ENCODE measurements around the gene TEX48. TPM values are rescaled to one million over a fixed set of nuclear protein-coding genes. Genes with fewer than 3 reads are reported as not detected.
A peak's percentile ranks its signal among the peaks of the same experiment; 100 is the strongest.

TEX48 gene
- total and polyA plus RNA-seq, 7 donors = not detected

GRCh38 chr9:114666851-114667250, 15.1 kb downstream of the TEX48 start:
- Histone ChIP-seq H3K4me1 (no peaks in the 10 kb centered on the region), H3K27ac (no peak overlapping the region), H3K27me3 (ENCODE audit: insufficient read depth in 3 of 3, low read length in 2 of 3) (no peaks in the 10 kb centered on the region), H3K4me3 (no peak overlapping the region), H3K9me3 (no peaks in the 10 kb centered on the region), H3K36me3 (ENCODE audit: insufficient read depth in 1 of 2, low read depth in 1 of 2) (no peaks in the 10 kb centered on the region)
- no peak for TF ChIP-seq CTCF (IDR thresholded peaks at IDR 0.05)
- ATAC-seq (no peak), DNase-seq (no peak)
- intact Hi-C loops (cut with DNase I) = loop anchor here in 1 of 2 donors (10.0 kb wide), 1 partner anchor 238 kb away; no protein-coding TSS in a partner anchor
- 44 to 52% (median 49%) methylated on average over 4 of the region's 4 CpGs for WGBS, 3 donors

- no peak for TF ChIP-seq CTCF (IDR thresholded peaks at IDR 0.05)
- H3K27me3 ChIP-seq (ENCODE audit: insufficient read depth in 3 of 3, low read length in 2 of 3) = no peaks in the 10 kb centered on the region
- intact Hi-C loops (cut with DNase I) = loop anchor here in 1 of 2 donors (10.0 kb wide), 1 partner anchor 238 kb away; no protein-coding TSS in a partner anchor
- 76 to 89% (median 86%) methylated on average over 5 of the region's 5 CpGs for WGBS, 3 donors
- H3K4me3 ChIP-seq = no peak overlapping the region
- H3K4me1 ChIP-seq = no peaks in the 10 kb centered on the region
- H3K36me3 ChIP-seq (ENCODE audit: insufficient read depth in 1 of 2, low read depth in 1 of 2) = no peaks in the 10 kb centered on the region
- no peak for ATAC-seq
- H3K27ac ChIP-seq = no peak overlapping the region
- no peaks in the 10 kb centered on the region for H3K9me3 ChIP-seq
- no peak for DNase-seq
These were observed 15.6 kb downstream of the TEX48 start for GRCh38 chr9:114666401-114666800.

GRCh38 chr9:114664181-114664580, 17.8 kb downstream of the TEX48 start:
- Histone ChIP-seq H3K4me3 (no peak overlapping the region), H3K36me3 (ENCODE audit: insufficient read depth in 1 of 2, low read depth in 1 of 2) (no peaks in the 10 kb centered on the region), H3K27me3 (ENCODE audit: insufficient read depth in 3 of 3, low read length in 2 of 3) (no peaks in the 10 kb centered on the region), H3K4me1 (no peaks in the 10 kb centered on the region), H3K9me3 (no peaks in the 10 kb centered on the region), H3K27ac (no peak overlapping the region)
- WGBS, 3 donors = 65 to 82% (median 80%) methylated on average over 3 of the region's 3 CpGs
- DNase-seq (no peak), ATAC-seq (no peak)
- TF ChIP-seq CTCF (IDR thresholded peaks at IDR 0.05) = no peak
- intact Hi-C loops (cut with DNase I) = loop anchor here (5.0 to 10.0 kb wide), 2 partner anchors 241 to 348 kb away; no protein-coding TSS in a partner anchor

- Histone ChIP-seq H3K27me3 (ENCODE audit: insufficient read depth in 3 of 3, low read length in 2 of 3) (no peaks in the 10 kb centered on the region), H3K4me3 (no peak overlapping the region), H3K4me1 (no peaks in the 10 kb centered on the region), H3K36me3 (ENCODE audit: insufficient read depth in 1 of 2, low read depth in 1 of 2) (no peaks in the 10 kb centered on the region), H3K27ac (no peak overlapping the region), H3K9me3 (no peaks in the 10 kb centered on the region)
- peak; percentile 58 to 72 (median 69) for ATAC-seq
- 31 to 45% (median 39%) methylated on average over 10 of the region's 10 CpGs for whole genome bisulfite sequencing, 3 donors
- TF ChIP-seq CTCF (IDR thresholded peaks at IDR 0.05) = peak; percentile 72
- intact Hi-C loops (cut with DNase I) = loop anchor here (5.0 to 10.0 kb wide), 2 partner anchors 242 to 350 kb away; no protein-coding TSS in a partner anchor
- no peak for DNase-seq
These were observed 19.7 kb downstream of the TEX48 start for GRCh38 chr9:114662081-114662989.
